Colonic mucosa (tissue), 4 donors: ENCODE measurements around the gene INPP5A. TPM values are rescaled to one million over a fixed set of nuclear protein-coding genes. Genes with fewer than 3 reads are reported as not detected.

Source experiments
- DNase-seq: peaks from one replicate; pipeline ENCODE4 v3.0.0-alpha.2; 2020
- H3K27ac ChIP-seq: fragments of 200-600 bp; one replicate; pipeline ENCODE4 v1.8.0; 2021
- H3K27me3 ChIP-seq: fragments of 200-600 bp; one replicate; pipeline ENCODE4 v1.8.0; 2021
- H3K36me3 ChIP-seq: fragments of 200-600 bp; one replicate; pipeline ENCODE4 v1.8.0; 2021
- H3K4me1 ChIP-seq: fragments of 200-600 bp; one replicate; pipeline ENCODE4 v1.8.0; 2021; ENCODE audit warnings: mild to moderate bottlenecking
- H3K4me3 ChIP-seq: fragments of 200-600 bp; one replicate; pipeline ENCODE4 v1.8.0; 2021
- H3K9ac ChIP-seq, 2 donors: one replicate each; pipeline ENCODE4 v1.7.0; 2013; ENCODE audit warnings: control low read depth in 2 of 2, low read depth in 2 of 2, low read length in 2 of 2
- H3K9me3 ChIP-seq: fragments of 200-600 bp; one replicate; pipeline ENCODE4 v1.8.0; 2021
- intact Hi-C: fragments of 100-400 bp; cut with DNase I; formaldehyde crosslinking; loops from one replicate; pipeline ENCODE4 v1.14.1; 2022
- total RNA-seq, 2 donors: library from RNA; stranded (reverse); fragmentation: NEBNext Ultra II Directional in 1 of 2; extraction: Animal tissue kit (Norgen Biotek cat#: 25700) in 1 of 2; gene quantifications; one replicate each; pipeline ENCODE4 v1.2.1, GENCODE V29; 2021
- TF ChIP-seq, protein P1 (sequence below): fragments of 200-600 bp; IDR thresholded peaks from one replicate; pipeline ENCODE4 v1.8.0; 2022; ENCODE audit warnings: antibody characterized with exemption, mild to moderate bottlenecking
- donor health status: healthy.
- donor health status: DM: no; HTN: no; CAD: no.
- donor health status: DM: no; HTN: no; CAD: no.

INPP5A gene
- total RNA-seq, 2 donors from 2014 or later = 29.9 to 41.5 TPM

DNA sequence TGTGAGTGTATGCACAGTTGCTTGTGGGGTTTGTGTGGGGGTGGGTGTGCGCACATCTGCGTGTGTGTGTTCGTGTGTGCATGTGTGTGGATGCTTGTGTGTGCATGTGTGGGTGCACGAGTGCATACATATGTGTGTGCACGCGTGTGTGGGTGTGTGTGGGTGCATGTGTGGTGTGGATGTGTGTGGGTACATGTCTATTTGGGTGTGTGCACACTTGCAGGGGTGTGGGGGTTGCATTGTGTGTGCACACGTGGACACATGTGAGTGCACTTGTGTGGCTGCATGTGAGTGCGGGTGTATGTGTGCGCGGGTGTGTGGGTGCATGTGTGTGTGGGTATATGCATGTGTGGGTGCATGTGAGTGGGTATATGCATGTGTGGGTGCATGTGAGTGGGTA is 174.7 kb downstream of the INPP5A start:
- Histone ChIP-seq H3K27me3 (no peaks in the 10 kb centered on the region), H3K9me3 (no peaks in the 10 kb centered on the region), H3K4me3 (no peak overlapping the region), H3K9ac (no peak overlapping the region), H3K36me3 (no peaks in the 10 kb centered on the region), H3K4me1 (no peaks in the 10 kb centered on the region), H3K27ac (no peak overlapping the region)
- TF ChIP-seq, protein P1, sequence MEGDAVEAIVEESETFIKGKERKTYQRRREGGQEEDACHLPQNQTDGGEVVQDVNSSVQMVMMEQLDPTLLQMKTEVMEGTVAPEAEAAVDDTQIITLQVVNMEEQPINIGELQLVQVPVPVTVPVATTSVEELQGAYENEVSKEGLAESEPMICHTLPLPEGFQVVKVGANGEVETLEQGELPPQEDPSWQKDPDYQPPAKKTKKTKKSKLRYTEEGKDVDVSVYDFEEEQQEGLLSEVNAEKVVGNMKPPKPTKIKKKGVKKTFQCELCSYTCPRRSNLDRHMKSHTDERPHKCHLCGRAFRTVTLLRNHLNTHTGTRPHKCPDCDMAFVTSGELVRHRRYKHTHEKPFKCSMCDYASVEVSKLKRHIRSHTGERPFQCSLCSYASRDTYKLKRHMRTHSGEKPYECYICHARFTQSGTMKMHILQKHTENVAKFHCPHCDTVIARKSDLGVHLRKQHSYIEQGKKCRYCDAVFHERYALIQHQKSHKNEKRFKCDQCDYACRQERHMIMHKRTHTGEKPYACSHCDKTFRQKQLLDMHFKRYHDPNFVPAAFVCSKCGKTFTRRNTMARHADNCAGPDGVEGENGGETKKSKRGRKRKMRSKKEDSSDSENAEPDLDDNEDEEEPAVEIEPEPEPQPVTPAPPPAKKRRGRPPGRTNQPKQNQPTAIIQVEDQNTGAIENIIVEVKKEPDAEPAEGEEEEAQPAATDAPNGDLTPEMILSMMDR = no peak
- no peak for DNase-seq
- intact Hi-C loops = no loop called here

GRCh38 chr10:132712743-132713142 is 175.2 kb downstream of the INPP5A start:
- Histone ChIP-seq H3K4me3 (no peak overlapping the region), H3K9ac (no peak overlapping the region), H3K9me3 (no peaks in the 10 kb centered on the region), H3K27me3 (no peaks in the 10 kb centered on the region), H3K4me1 (no peaks in the 10 kb centered on the region), H3K27ac (no peak overlapping the region), H3K36me3 (no peaks in the 10 kb centered on the region)
- no peak for DNase-seq
- TF ChIP-seq, protein P1 = no peak
- intact Hi-C loops = no loop called here

- H3K4me1 ChIP-seq = no peaks in the 10 kb centered on the region
- TF ChIP-seq, protein P1 = no peak
- H3K27me3 ChIP-seq = no peaks in the 10 kb centered on the region
- intact Hi-C loops = no loop called here
- H3K4me3 ChIP-seq = no peak overlapping the region
- no peak overlapping the region for H3K9ac ChIP-seq
- no peaks in the 10 kb centered on the region for H3K36me3 ChIP-seq
- H3K27ac ChIP-seq = no peak overlapping the region
- H3K9me3 ChIP-seq = no peaks in the 10 kb centered on the region
- DNase-seq = no peak
Measured at GRCh38 chr10:132713421-132714095, 176.0 kb downstream of the INPP5A start.

- TF ChIP-seq, protein P1 = no peak
- Histone ChIP-seq H3K9ac (no peak overlapping the region), H3K4me1 (no peaks in the 10 kb centered on the region), H3K36me3 (no peaks in the 10 kb centered on the region), H3K4me3 (no peak overlapping the region), H3K27ac (no peak overlapping the region), H3K9me3 (no peaks in the 10 kb centered on the region), H3K27me3 (no peaks in the 10 kb centered on the region)
- intact Hi-C loops = no loop called here
- DNase-seq = no peak
Measured at GRCh38 chr10:132714096-132714985, 176.8 kb downstream of the INPP5A start.

GRCh38 chr10:132714986-132715775 is 177.6 kb downstream of the INPP5A start:
- no peak for DNase-seq
- H3K4me1 ChIP-seq = no peaks in the 10 kb centered on the region
- no peaks in the 10 kb centered on the region for H3K36me3 ChIP-seq
- no peaks in the 10 kb centered on the region for H3K27me3 ChIP-seq
- intact Hi-C loops = no loop called here
- H3K27ac ChIP-seq = no peak overlapping the region
- no peaks in the 10 kb centered on the region for H3K9me3 ChIP-seq
- H3K4me3 ChIP-seq = no peak overlapping the region
- TF ChIP-seq, protein P1 = no peak
- H3K9ac ChIP-seq = no peak overlapping the region
